Karpas-422 (cell line): Measurements from ENCODE around the gene ZNF710. TPM values are rescaled to one million over a fixed set of nuclear protein-coding genes. Genes with fewer than 3 reads are reported as not detected.
A peak's percentile ranks its signal among the peaks of the same experiment; 100 is the strongest.

Experiments used
- DNase-seq: peaks from one replicate; pipeline ENCODE4 v3.0.0-alpha.2; 2015
- H2AFZ ChIP-seq: fragments of 200-600 bp; sonication (generic); 2 replicates; pipeline ENCODE4 v1.6.1; 2014; ENCODE audit warnings: antibody characterized with exemption, low read length, mixed read lengths
- H3K27ac ChIP-seq: fragments of 200-600 bp; sonication (generic); 2 replicates; pipeline ENCODE4 v1.5.1; 2014; ENCODE audit warnings: mild to moderate bottlenecking, low read length, moderate library complexity
- H3K27me3 ChIP-seq: fragments of 200-600 bp; sonication (generic); 2 replicates; pipeline ENCODE4 v1.6.1; 2014; ENCODE audit warnings: low read length, mixed read lengths
- H3K36me3 ChIP-seq: fragments of 200-600 bp; sonication (generic); 2 replicates; pipeline ENCODE4 v1.6.1; 2014; ENCODE audit warnings: low read length, mixed read lengths; ENCODE audit not compliant: insufficient read depth
- H3K4me1 ChIP-seq: fragments of 200-600 bp; sonication (generic); 2 replicates; pipeline ENCODE4 v1.6.1; 2014; ENCODE audit warnings: mild to moderate bottlenecking, low read length, mixed read lengths
- H3K4me2 ChIP-seq: fragments of 200-600 bp; sonication (generic); 2 replicates; pipeline ENCODE4 v1.6.1; 2014; ENCODE audit warnings: low read length, low read depth, mild to moderate bottlenecking; ENCODE audit not compliant: poor library complexity, severe bottlenecking
- H3K4me3 ChIP-seq: fragments of 200-600 bp; sonication (generic); 2 replicates; pipeline ENCODE4 v1.5.1; 2014; ENCODE audit warnings: mild to moderate bottlenecking, antibody characterized with exemption, low read length, mixed read lengths
- H3K79me2 ChIP-seq: fragments of 200-600 bp; sonication (generic); 2 replicates; pipeline ENCODE4 v1.6.1; 2014; ENCODE audit warnings: mild to moderate bottlenecking, low read length, mixed read lengths
- H3K9ac ChIP-seq: fragments of 200-600 bp; sonication (generic); 2 replicates; pipeline ENCODE4 v1.6.0; 2014; ENCODE audit warnings: low read length
- H3K9me2 ChIP-seq: fragments of 200-600 bp; sonication (generic), shearing (Covaris generic); replicated peaks from 2 replicates; pipeline ENCODE4 v1.6.0; 2014; ENCODE audit warnings: mild to moderate bottlenecking, low read length, moderate library complexity; ENCODE audit not compliant: insufficient read depth
- H3K9me3 ChIP-seq: fragments of 300-700, 200-600 bp; sonication (generic); 2 replicates; pipeline ENCODE4 v1.6.1; 2014; ENCODE audit warnings: low read length, mixed read lengths
- H4K20me1 ChIP-seq: fragments of 200-600 bp; sonication (generic); 2 replicates; pipeline ENCODE4 v1.6.1; 2014; ENCODE audit warnings: mild to moderate bottlenecking, antibody characterized with exemption, low read length, low read depth; ENCODE audit not compliant: insufficient read depth
- total RNA-seq: library from RNA; depleted of rRNA; stranded (reverse); fragments of >200 nt; shearing (Covaris generic); gene quantifications from 2 replicates; pipeline ENCODE4 v1.2.3, GENCODE V29; 2014; ENCODE audit warnings: low replicate concordance

Gene ZNF710
- total RNA-seq, 1 experiment from 2014 or later = 25.2 TPM

DNA sequence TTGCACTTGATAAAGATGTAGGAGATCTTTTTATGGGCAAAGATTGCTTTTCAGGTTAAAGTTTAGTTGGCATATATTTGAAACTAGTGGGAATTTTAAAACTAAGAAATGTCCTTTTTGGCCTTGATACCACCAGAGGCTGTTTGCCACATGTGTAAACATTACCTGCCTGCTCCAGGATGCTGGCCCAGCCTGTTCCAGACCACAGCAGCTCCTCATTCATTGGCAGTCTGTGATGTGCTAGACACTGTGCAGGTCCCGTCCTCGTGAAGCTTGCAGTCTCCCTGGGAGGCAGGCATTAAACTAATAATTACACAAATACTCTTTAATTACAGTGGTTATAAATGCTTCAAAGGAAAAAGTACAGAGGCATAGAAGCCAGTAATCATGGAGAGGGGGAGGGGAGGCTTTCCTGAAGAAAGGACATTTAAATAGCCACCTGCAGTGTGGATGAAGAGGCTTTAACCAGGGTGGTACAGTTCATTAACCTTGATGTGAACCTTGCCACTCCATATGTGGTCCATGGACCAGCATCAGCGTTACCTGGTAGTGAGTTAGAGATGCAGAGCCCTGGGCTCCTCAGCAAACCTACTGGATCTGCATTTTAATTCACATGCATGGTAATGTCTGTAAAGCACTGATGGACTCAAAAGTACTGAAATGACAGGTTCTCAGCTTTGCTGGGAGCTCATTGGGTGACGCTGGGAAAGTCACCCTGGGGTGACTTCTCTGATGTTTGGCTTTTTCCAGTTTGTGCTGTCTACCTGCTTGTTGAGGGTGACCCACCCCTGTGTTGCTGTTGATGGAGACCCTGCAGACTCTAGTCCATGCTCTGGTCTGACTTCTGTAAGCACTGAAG lies 5.3 kb downstream of the ZNF710 start:
- H3K36me3 ChIP-seq = peaks cover 29% of the 10 kb centered on the region
- no peak overlapping the region; the same call in 1 of the 2 replicates for H3K4me3 ChIP-seq
- H4K20me1 ChIP-seq = 0 out of 2 replicates have a peak, but pooled peaks cover 5% of the 10 kb centered on the region
- H3K4me2 ChIP-seq = peak overlapping the region; percentile 18
- no peak for DNase-seq
- peak overlapping the region; percentile 27; the same call in 1 of the 2 replicates for H3K9ac ChIP-seq
- H2AFZ ChIP-seq = no peak overlapping the region
- H3K4me1 ChIP-seq = peaks cover 53% of the 10 kb centered on the region
- H3K27me3 ChIP-seq = no peaks in the 10 kb centered on the region
- peaks cover 91% of the 10 kb centered on the region for H3K79me2 ChIP-seq
- H3K9me3 ChIP-seq = peaks cover 4% of the 10 kb centered on the region; the same call in 1 of the 2 replicates
- peak overlapping the region; percentile 30 for H3K27ac ChIP-seq
- no peaks in the 10 kb centered on the region for H3K9me2 ChIP-seq

GRCh38 chr15:90007076-90007460 lies 5.9 kb downstream of the ZNF710 start:
- Histone ChIP-seq H2AFZ (no peak overlapping the region), H3K9ac (no peak overlapping the region; the same call in 1 of the 2 replicates), H3K27ac (peak overlapping the region; percentile 30), H3K9me3 (peaks cover 5% of the 10 kb centered on the region; the same call in 1 of the 2 replicates), H4K20me1 (0 out of 2 replicates have a peak, but pooled peaks cover 5% of the 10 kb centered on the region), H3K27me3 (no peaks in the 10 kb centered on the region), H3K79me2 (peaks cover 97% of the 10 kb centered on the region), H3K4me3 (no peak overlapping the region), H3K36me3 (peaks cover 35% of the 10 kb centered on the region), H3K4me1 (peaks cover 53% of the 10 kb centered on the region), H3K4me2 (peak overlapping the region; percentile 18), H3K9me2 (no peaks in the 10 kb centered on the region)
- DNase-seq = no peak

DNA sequence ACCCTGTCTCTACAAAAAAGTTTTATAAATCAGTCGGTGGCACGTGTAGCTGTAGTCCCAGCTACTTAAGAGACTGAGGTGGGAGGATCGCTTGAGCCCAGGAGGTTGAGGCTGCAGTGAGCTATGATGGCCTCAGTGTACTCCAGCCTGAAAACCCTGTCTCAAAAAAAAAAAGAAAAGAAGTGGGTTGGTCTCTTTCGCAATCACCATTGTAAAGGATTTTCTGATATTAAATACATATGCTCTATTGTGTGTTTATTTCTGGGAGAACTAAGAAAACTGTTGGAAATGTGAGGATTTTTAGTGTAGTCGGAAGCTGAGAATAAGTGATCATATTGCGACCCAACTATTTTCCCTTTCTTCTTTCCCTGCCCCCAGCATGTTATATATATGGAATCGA lies 7.5 kb downstream of the ZNF710 start:
- peaks cover 5% of the 10 kb centered on the region; the same call in 1 of the 2 replicates for H3K9me3 ChIP-seq
- DNase-seq = no peak
- peaks cover 41% of the 10 kb centered on the region for H3K4me1 ChIP-seq
- H4K20me1 ChIP-seq = 0 out of 2 replicates have a peak, but pooled peaks cover 5% of the 10 kb centered on the region
- no peak overlapping the region for H2AFZ ChIP-seq
- no peaks in the 10 kb centered on the region for H3K9me2 ChIP-seq
- H3K9ac ChIP-seq = no peak overlapping the region
- no peak overlapping the region for H3K4me3 ChIP-seq
- H3K27me3 ChIP-seq = no peaks in the 10 kb centered on the region
- peaks cover 98% of the 10 kb centered on the region for H3K79me2 ChIP-seq
- H3K36me3 ChIP-seq = peaks cover 37% of the 10 kb centered on the region
- no peak overlapping the region for H3K27ac ChIP-seq
- H3K4me2 ChIP-seq = no peak overlapping the region

DNA sequence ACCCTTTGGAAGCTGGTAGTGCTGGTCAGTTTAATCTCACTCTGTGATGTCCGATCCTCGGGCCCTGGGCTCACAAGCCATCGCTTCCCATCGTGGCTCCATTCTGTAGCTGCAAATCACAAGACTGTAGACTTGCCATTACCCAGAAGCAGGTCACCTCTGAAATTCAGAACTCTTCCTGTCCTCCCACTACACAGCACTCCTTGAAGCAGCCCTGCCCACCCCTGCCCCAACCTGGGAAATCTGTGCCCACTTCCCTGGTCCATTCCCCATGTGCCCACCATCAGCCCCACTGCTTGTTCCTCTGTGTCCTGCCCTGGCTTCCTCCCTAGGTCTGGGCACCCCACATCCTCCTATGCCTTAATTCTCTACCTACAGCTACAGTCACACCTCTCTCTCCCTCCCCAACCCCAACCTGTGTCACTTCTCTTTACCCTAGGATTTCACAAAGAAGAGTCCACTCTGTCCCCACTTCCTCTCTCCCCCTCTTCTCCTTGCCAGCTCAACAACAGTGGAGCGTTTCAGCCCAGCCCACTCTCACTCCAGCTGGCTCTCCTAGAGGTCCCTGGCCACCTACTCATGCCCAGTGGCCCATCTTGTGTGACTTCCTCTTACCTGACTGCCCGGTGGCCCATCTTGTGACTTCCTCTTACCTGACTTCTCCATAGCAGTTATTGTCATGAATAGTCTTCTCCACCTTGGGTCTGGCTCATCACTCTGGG lies 8.3 kb downstream of the ZNF710 start:
- Histone ChIP-seq H4K20me1 (0 out of 2 replicates have a peak, but pooled peaks cover 5% of the 10 kb centered on the region), H3K27me3 (no peaks in the 10 kb centered on the region), H3K4me1 (peaks cover 33% of the 10 kb centered on the region), H3K4me3 (no peak overlapping the region), H3K27ac (no peak overlapping the region), H3K36me3 (peaks cover 37% of the 10 kb centered on the region), H3K4me2 (no peak overlapping the region), H3K9me2 (no peaks in the 10 kb centered on the region), H3K9ac (no peak overlapping the region), H2AFZ (no peak overlapping the region), H3K79me2 (peaks cover 98% of the 10 kb centered on the region), H3K9me3 (peaks cover 5% of the 10 kb centered on the region; the same call in 1 of the 2 replicates)
- no peak for DNase-seq

- H3K4me2 ChIP-seq = no peak overlapping the region
- H3K27ac ChIP-seq = no peak overlapping the region
- peaks cover 31% of the 10 kb centered on the region for H3K36me3 ChIP-seq
- H3K27me3 ChIP-seq = no peaks in the 10 kb centered on the region
- peaks cover 98% of the 10 kb centered on the region for H3K79me2 ChIP-seq
- H4K20me1 ChIP-seq = 0 out of 2 replicates have a peak, but pooled peaks cover under 1% of the 10 kb centered on the region
- peaks cover 14% of the 10 kb centered on the region for H3K4me1 ChIP-seq
- H3K9ac ChIP-seq = no peak overlapping the region
- H3K9me3 ChIP-seq = peaks cover 5% of the 10 kb centered on the region; the same call in 1 of the 2 replicates
- no peak overlapping the region for H2AFZ ChIP-seq
- H3K4me3 ChIP-seq = no peak overlapping the region
- H3K9me2 ChIP-seq = no peaks in the 10 kb centered on the region
- DNase-seq = no peak
Measured at GRCh38 chr15:90011705-90012104, 10.6 kb downstream of the ZNF710 start.

DNA sequence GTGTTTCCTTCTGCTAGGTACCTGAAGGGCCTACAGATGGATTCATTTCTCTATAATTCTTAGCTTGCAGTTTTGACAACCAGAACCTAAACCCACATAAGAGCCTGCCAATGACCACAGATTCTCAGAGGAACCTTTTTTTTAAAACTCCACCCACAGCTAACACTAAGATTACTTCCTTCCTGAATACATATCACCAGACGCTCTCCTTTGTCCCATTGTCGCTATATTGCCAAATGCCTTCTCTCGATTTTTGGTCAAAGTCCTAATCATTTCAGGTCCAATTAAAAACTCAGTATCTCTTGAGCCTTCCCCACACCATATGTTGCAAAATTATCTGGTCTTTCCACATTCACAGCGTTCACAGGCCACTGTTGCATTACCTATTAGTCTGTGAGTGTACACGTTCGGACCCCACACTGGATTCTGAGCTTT lies 12.4 kb downstream of the ZNF710 start:
- no peaks in the 10 kb centered on the region for H4K20me1 ChIP-seq
- peaks cover 5% of the 10 kb centered on the region; the same call in 1 of the 2 replicates for H3K9me3 ChIP-seq
- no peak overlapping the region for H3K9ac ChIP-seq
- H2AFZ ChIP-seq = no peak overlapping the region
- H3K4me2 ChIP-seq = no peak overlapping the region
- H3K27me3 ChIP-seq = no peaks in the 10 kb centered on the region
- H3K4me3 ChIP-seq = no peak overlapping the region
- H3K27ac ChIP-seq = no peak overlapping the region
- H3K79me2 ChIP-seq = peaks cover 99% of the 10 kb centered on the region
- peaks cover 30% of the 10 kb centered on the region for H3K36me3 ChIP-seq
- no peak for DNase-seq
- no peaks in the 10 kb centered on the region for H3K9me2 ChIP-seq
- H3K4me1 ChIP-seq = 0 out of 2 replicates have a peak, but pooled peaks cover 5% of the 10 kb centered on the region

DNA sequence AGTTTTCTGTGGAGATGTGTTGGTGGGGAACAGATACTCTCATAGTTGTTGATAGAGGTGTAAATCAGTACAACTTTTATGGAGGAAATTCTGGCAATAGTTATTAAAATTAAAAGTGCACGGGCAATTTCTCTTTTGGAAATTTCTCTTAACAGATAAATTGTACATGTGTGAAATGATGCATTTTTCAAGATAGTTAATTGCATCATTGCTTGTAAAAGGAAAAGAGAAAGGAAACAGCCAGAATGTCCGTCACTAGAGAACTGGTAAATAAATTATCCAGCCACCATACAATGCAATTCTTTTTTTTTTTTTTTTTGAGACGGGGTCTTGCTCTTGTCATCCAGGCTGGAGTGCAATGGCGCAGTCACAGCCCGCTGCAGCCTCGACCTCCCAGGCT lies 14.2 kb downstream of the ZNF710 start:
- Histone ChIP-seq H3K9me3 (peaks cover 5% of the 10 kb centered on the region; the same call in 1 of the 2 replicates), H3K4me3 (no peak overlapping the region), H3K36me3 (peaks cover 16% of the 10 kb centered on the region), H3K9me2 (no peaks in the 10 kb centered on the region), H3K4me1 (peaks cover 6% of the 10 kb centered on the region; the same call in 1 of the 2 replicates), H4K20me1 (no peaks in the 10 kb centered on the region), H2AFZ (no peak overlapping the region), H3K4me2 (no peak overlapping the region), H3K27me3 (no peaks in the 10 kb centered on the region), H3K79me2 (peaks cover 99% of the 10 kb centered on the region), H3K27ac (no peak overlapping the region), H3K9ac (no peak overlapping the region)
- DNase-seq = no peak

GRCh38 chr15:90015749-90016148 lies 14.6 kb downstream of the ZNF710 start:
- Histone ChIP-seq H3K9me3 (peaks cover 5% of the 10 kb centered on the region; the same call in 1 of the 2 replicates), H3K4me3 (no peak overlapping the region), H3K4me2 (no peak overlapping the region), H3K27me3 (no peaks in the 10 kb centered on the region), H3K9ac (no peak overlapping the region), H3K36me3 (peaks cover 14% of the 10 kb centered on the region), H3K79me2 (peaks cover 99% of the 10 kb centered on the region), H3K4me1 (peaks cover 6% of the 10 kb centered on the region; the same call in 1 of the 2 replicates), H2AFZ (no peak overlapping the region), H3K27ac (no peak overlapping the region), H3K9me2 (no peaks in the 10 kb centered on the region), H4K20me1 (no peaks in the 10 kb centered on the region)
- no peak for DNase-seq
